Astrocyte of the hippocampus (primary cell): ENCODE data around the gene RASSF9.
A peak's percentile ranks its signal among the peaks of the same experiment; 100 is the strongest.

Source experiments
- DNase-seq: peaks from one replicate; pipeline ENCODE4 v3.0.0; 2011; ENCODE audit warnings: low read depth, low spot score

RASSF9 gene

GRCh38 chr12:85836197-85837090 lies at the start of gene RASSF9:
Gene RASSF9, minus strand, starts transcription at chr12:85836409. Its CDS starts 208 bp downstream, at chr12:85836201.
- peak; percentile 94 for DNase-seq

- DNase-seq = no peak
Measured at GRCh38 chr12:85883763-85884162, 47.6 kb upstream of the RASSF9 start.

GRCh38 chr12:85877459-85877858 lies 41.2 kb upstream of the RASSF9 start:
- no peak for DNase-seq

- DNase-seq = peak; percentile 4
Measured at GRCh38 chr12:85874031-85874461, 37.8 kb upstream of the RASSF9 start, which contains the start of gene NTS. Gene NTS, plus strand, starts transcription at chr12:85874295. Its CDS starts 109 bp downstream, at chr12:85874404.

GRCh38 chr12:85872497-85873091 lies 36.4 kb upstream of the RASSF9 start:
- DNase-seq = peak; percentile 72

- peak; percentile 73 for DNase-seq
Measured at GRCh38 chr12:85866986-85867776, 31.0 kb upstream of the RASSF9 start.

GRCh38 chr12:85865890-85866289 lies 29.7 kb upstream of the RASSF9 start:
- DNase-seq = peak; percentile 10

GRCh38 chr12:85856966-85857365 lies 20.8 kb upstream of the RASSF9 start:
- DNase-seq = no peak

GRCh38 chr12:85855305-85855704 lies 19.1 kb upstream of the RASSF9 start:
- no peak for DNase-seq

GRCh38 chr12:85849344-85849743 lies 13.1 kb upstream of the RASSF9 start:
- no peak for DNase-seq

- DNase-seq = no peak
Measured at GRCh38 chr12:85843606-85844310, 7.5 kb upstream of the RASSF9 start.

- peak; percentile 57 for DNase-seq
Measured at GRCh38 chr12:85835426-85836196, 598 bp downstream of the RASSF9 start.

- peak; percentile 12 for DNase-seq
Measured at GRCh38 chr12:85834378-85834777, 1.8 kb downstream of the RASSF9 start.

- DNase-seq = no peak
Measured at GRCh38 chr12:85833579-85833978, 2.6 kb downstream of the RASSF9 start.

- DNase-seq = no peak
Measured at GRCh38 chr12:85831327-85831990, 4.8 kb downstream of the RASSF9 start.

GRCh38 chr12:85829391-85829790 lies 6.8 kb downstream of the RASSF9 start:
- DNase-seq = peak; percentile 12

- DNase-seq = peak; percentile 11
Measured at GRCh38 chr12:85828576-85828975, 7.6 kb downstream of the RASSF9 start.

- DNase-seq = peak; percentile 21
Measured at GRCh38 chr12:85825746-85826145, 10.5 kb downstream of the RASSF9 start.

GRCh38 chr12:85823436-85824180 lies 12.6 kb downstream of the RASSF9 start:
- peak; percentile 78 for DNase-seq
